C4-2B (cell line): ENCODE results near the gene RBM20.

Experiments
- H3K27ac ChIP-seq: fragments of 450-650 bp; 2 replicates; pipeline ENCODE4 v1.5.1; 2017
- ZFX ChIP-seq: fragments of 450-650 bp; IDR thresholded peaks from 2 replicates; pipeline ENCODE4 v1.6.1; 2017
- TF ChIP-seq, protein P1 (sequence below): fragments of 450-650 bp; conservative IDR thresholded peaks from 2 replicates; pipeline ENCODE4 v1.5.1; 2017; ENCODE audit warnings: mild to moderate bottlenecking

The RBM20 gene

DNA sequence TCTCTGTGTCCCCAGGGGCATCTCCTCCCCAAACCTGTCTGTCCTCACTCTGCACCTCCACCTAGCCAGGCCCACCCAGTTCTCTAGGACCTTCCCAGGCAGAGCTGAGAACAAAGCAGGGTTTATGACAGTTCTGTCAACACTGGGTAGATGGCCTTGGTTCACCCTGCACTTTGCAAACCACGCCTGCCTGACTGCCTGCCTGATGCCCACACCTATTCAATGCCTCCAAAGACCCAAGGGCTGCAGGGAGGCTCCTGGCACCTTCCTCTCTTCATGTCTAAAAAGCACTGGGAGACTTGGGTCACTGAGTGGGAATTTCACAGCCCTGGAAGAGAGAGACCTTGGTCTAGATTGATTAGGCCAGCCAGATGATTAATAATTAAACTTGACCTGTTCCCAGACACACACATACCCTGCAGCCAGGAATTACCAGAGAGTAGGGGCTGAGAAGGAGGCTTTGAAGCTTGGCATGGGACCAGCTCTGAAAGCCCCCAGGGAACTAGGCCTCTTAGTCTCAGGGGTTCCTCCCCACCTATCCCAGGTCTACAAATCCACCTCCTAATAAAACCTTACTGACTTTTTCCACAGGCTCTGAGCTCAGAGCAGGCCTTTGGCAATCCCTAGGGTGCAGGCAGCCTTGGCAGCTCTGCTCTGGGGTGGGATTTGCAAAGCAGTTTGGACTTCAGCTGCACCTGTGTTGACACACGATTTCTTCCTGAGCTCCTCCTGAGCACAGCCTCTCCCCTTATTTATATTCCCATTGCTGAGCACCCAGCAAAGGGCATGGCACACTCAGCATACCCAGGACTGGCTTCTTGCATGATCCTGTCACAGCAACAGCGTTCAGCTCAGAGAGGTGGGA, 201.9 kb downstream of the RBM20 start:
- H3K27ac ChIP-seq, result no peak overlapping the region
- no peak for TF ChIP-seq ZFX
- TF ChIP-seq, protein P1, sequence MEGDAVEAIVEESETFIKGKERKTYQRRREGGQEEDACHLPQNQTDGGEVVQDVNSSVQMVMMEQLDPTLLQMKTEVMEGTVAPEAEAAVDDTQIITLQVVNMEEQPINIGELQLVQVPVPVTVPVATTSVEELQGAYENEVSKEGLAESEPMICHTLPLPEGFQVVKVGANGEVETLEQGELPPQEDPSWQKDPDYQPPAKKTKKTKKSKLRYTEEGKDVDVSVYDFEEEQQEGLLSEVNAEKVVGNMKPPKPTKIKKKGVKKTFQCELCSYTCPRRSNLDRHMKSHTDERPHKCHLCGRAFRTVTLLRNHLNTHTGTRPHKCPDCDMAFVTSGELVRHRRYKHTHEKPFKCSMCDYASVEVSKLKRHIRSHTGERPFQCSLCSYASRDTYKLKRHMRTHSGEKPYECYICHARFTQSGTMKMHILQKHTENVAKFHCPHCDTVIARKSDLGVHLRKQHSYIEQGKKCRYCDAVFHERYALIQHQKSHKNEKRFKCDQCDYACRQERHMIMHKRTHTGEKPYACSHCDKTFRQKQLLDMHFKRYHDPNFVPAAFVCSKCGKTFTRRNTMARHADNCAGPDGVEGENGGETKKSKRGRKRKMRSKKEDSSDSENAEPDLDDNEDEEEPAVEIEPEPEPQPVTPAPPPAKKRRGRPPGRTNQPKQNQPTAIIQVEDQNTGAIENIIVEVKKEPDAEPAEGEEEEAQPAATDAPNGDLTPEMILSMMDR, result no peak

DNA sequence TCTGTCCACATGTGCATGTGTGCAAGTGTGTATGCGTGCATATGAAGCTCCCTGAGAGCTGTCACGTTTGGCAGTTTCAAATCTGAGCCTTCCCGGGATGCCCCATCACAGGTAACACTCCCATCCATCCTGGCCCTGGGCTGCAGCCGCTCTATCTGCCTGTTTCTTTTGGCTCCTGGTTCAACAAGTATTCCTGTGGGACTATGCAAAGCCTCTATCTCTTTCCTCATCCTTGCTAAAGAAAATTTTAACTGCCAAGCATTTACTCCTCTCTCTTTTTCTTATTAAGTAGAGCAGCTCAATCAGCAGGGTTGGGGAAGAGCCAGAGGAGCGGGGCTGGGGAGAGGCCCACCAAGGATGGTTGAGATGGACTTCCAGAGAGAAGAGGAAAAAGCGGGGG, 203.2 kb downstream of the RBM20 start:
- no peak for TF ChIP-seq ZFX
- TF ChIP-seq, protein P1, result no peak
- H3K27ac ChIP-seq, result no peak overlapping the region

- no peak overlapping the region for H3K27ac ChIP-seq
- TF ChIP-seq ZFX, result no peak
- TF ChIP-seq, protein P1, result no peak
Measured at GRCh38 chr10:110848106-110848505, 204.0 kb downstream of the RBM20 start.

DNA sequence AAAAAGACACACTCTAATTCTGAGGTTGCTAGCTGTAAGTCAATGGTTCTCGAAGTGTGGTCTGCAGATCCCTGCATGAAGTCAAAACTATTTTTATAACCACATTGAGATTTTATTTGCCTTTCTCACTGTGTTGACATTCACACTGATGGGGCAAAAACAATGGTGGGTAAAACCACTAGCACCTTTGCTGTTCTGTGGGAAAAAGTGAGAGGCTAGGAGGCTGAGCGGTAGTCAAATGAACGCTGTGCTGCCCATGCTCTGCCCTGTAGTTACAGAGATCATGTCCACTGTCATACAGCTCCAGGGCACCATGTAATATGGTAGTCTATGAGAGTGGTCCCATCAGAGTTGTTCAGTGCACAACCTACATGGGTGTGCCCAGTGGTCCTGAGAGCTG, 206.0 kb downstream of the RBM20 start:
- no peak for TF ChIP-seq ZFX
- TF ChIP-seq, protein P1, result no peak
- H3K27ac ChIP-seq, result no peak overlapping the region

- H3K27ac ChIP-seq, result no peak overlapping the region
- TF ChIP-seq, protein P1, result no peak
- TF ChIP-seq ZFX, result no peak
Measured at GRCh38 chr10:110851020-110851612, 207.0 kb downstream of the RBM20 start.

GRCh38 chr10:110852255-110852896, 208.2 kb downstream of the RBM20 start:
- H3K27ac ChIP-seq, result no peak overlapping the region
- TF ChIP-seq, protein P1, result no peak
- TF ChIP-seq ZFX, result no peak

- no peak overlapping the region for H3K27ac ChIP-seq
- TF ChIP-seq ZFX, result no peak
- TF ChIP-seq, protein P1, result no peak
Measured at GRCh38 chr10:110852947-110853346, 208.8 kb downstream of the RBM20 start.
